ENCODE results near the gene PCDH1. TPM values are rescaled to one million over a fixed set of nuclear protein-coding genes. Genes with fewer than 3 reads are reported as not detected.
"Not testable (repeated sequence)": the region's sequence is repeated elsewhere in the genome, so short reads cannot be mapped to it uniquely, and the experiment has no call there.

PCDH1 gene
- total RNA-seq (10 to 100 TPM in 1 of 2 donors, 1 to 10 TPM in 1; 9.6 to 10.6 TPM), polyA plus RNA-seq (ENCODE audit: insufficient read depth, low read depth, low replicate concordance) (5.6 TPM)
- long read RNA-seq, donor 1, full-length matches to known transcripts, result 4 of 13 reads
- long read RNA-seq, donor 1, partial matches to known transcripts, result 9 of 13 reads
- long read RNA-seq, donor 1, other reads (novel, unspliced or antisense), result 0 of 13 reads
- long read RNA-seq, donor 2, partial matches to known transcripts, result 0 of 1 reads
- long read RNA-seq, donor 2, other reads (novel, unspliced or antisense), result 0 of 1 reads

DNA sequence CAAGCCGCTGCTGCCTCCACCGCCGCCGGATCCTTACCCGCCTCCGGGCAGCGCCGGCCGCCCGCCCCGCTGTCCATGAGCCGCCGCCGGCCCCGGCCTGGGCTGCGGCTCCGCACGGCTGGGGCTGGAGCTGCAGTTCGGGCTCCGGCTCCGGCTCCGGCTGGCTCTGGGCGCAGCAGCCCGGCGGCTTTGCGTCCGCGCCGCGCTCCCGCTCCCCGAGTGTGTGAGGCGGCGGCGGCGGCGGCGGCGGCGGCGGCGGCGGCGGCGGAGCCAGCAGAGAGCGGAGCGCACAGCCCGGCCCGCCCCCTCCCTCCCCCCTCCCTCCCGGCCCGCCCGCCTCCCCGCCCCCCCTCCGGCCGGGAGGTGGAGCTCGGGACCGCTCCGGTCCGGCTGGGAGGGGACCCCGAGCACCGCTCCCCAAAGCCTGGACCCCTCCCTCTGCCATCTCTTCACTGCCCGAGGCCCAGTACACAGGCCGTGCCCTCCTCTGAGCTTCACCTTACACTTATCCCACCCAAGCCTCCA lies at the start of gene PCDH1:
Gene PCDH1, minus strand, starts transcription at position 225 of the 525 bp plus-strand sequence. Its CDS starts 148 bp downstream, at position 77.
- Histone ChIP-seq H3K9me3 (no peaks in the 10 kb centered on the region), H3K27ac (peak within 1 kb of the TSS in 1 of 2 donors; percentile 11), H3K36me3 (ENCODE audit: low read depth, missing control alignments) (no peaks in the 10 kb centered on the region), H3K4me3 (peak within 1 kb of the TSS; percentile 57 to 63), H3K27me3 (no peaks in the 10 kb centered on the region), H3K4me1 (peaks cover 43% of the 10 kb centered on the region)
- WGBS, 2 donors, result 0 to 1% methylated on average over 2 to 45 of the region's 63 CpGs
- TF ChIP-seq POLR2A (IDR thresholded peaks at IDR 0.05) (no peak), CTCF (IDR thresholded peaks at IDR 0.05) (no peak)
- peak; percentile 22 for DNase-seq
- intact Hi-C loops (cut with DNase I; ENCODE audit: low total_unique reads), result loop anchor here (5.0 kb wide), 1 partner anchor 176 kb away; no protein-coding TSS in a partner anchor

- Histone ChIP-seq H3K36me3 (ENCODE audit: low read depth, missing control alignments) (no peaks in the 10 kb centered on the region), H3K4me1 (peaks cover 6% of the 10 kb centered on the region), H3K27me3 (no peaks in the 10 kb centered on the region), H3K27ac (no peak overlapping the region), H3K9me3 (no peaks in the 10 kb centered on the region), H3K4me3 (no peak overlapping the region)
- 82 to 88% methylated on average over 2 of the region's 2 CpGs for WGBS, 2 donors
- intact Hi-C loops (cut with DNase I; ENCODE audit: low total_unique reads), result no loop called here
- no peak for TF ChIP-seq CTCF (IDR thresholded peaks at IDR 0.05)
- TF ChIP-seq POLR2A (IDR thresholded peaks at IDR 0.05), result no peak
- no peak for DNase-seq
These were observed 48.2 kb upstream of the PCDH1 start for GRCh38 chr5:141926434-141926833.

DNA sequence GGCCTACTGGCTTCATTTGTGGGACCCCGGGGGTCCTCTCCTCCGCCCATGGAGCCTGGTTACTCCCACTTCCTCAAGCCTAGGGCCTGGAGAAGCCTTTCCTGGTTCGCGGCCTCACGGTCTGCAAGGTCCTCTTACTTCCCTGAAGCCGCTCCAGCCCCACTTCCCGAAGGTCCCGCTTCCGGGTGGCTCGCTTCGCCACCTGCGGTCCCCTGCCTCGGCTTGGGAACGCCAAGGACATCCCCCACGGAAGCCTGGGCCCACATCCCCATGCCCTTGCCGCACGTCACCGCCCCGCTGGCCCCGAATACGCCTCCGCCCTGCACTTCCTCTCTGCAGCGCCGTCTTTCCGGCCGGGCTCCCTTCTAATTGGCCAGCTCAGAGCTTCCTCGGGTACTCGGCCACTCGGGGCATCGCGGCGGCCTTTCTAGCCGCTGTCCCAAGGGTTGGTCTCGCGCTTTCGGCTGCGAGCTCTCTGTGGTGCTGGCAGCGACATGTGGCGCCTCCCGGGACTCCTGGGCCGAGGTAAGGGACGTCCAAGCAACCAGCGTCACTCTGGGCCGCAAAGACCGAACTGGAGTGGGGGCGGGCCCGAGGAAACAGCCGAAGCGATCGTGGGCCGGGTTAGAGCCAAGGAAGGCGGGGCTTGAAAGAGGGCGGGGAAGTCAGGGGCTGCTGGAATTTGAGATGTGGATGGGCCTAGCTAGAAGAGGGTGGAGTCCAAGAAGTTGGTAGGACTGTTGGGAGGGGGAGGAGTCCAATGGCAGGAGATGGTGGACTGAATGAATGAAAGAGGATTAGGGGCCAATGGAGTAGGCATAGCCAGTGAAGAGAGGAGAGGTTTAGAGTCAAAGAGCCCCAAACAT lies 45.5 kb upstream of the PCDH1 start, which contains the start of gene DELE1:
Gene DELE1, plus strand, starts transcription at position 424 of the 866 bp plus-strand sequence. Its CDS starts 71 bp downstream, at position 495.
- peak within 1 kb of the TSS; percentile 72 to 76 for H3K4me3 ChIP-seq
- peak; percentile 97 for DNase-seq
- H3K36me3 ChIP-seq (ENCODE audit: low read depth, missing control alignments), result no peaks in the 10 kb centered on the region
- H3K4me1 ChIP-seq, result peaks cover 6% of the 10 kb centered on the region
- H3K27ac ChIP-seq, result peak within 1 kb of the TSS; percentile 93 to 98
- WGBS, 2 donors, result 0% methylated on average over 24 to 53 of the region's 53 CpGs
- TF ChIP-seq CTCF (IDR thresholded peaks at IDR 0.05) (no peak), POLR2A (IDR thresholded peaks at IDR 0.05) (peak; percentile 11)
- no peaks in the 10 kb centered on the region for H3K9me3 ChIP-seq
- H3K27me3 ChIP-seq, result no peaks in the 10 kb centered on the region
- intact Hi-C loops (cut with DNase I; ENCODE audit: low total_unique reads), result no loop called here

- intact Hi-C loops (cut with DNase I; ENCODE audit: low total_unique reads); H3K9me3 ChIP-seq; H3K36me3 ChIP-seq (ENCODE audit: low read depth, missing control alignments); H3K4me1 ChIP-seq; H3K27me3 ChIP-seq; DNase-seq: not testable (repeated sequence)
- peak overlapping the region; percentile 72 to 76 for H3K4me3 ChIP-seq
- H3K27ac ChIP-seq, result peak overlapping the region; percentile 93 to 98
- 30 to 36% methylated on average over 27 to 28 of the region's 28 CpGs for WGBS, 2 donors
These were observed 44.7 kb upstream of the PCDH1 start for GRCh38 chr5:141922827-141923447.

All from testis (tissue), 5 donors.